Measurements from ENCODE around the gene FAM236C.
"Not testable (repeated sequence)": the region's sequence is repeated elsewhere in the genome, so short reads cannot be mapped to it uniquely, and the experiment has no call there.

Gene FAM236C
- total RNA-seq, result 0 reads per million in 2 donors

- DNase-seq, result not testable (repeated sequence)
Measured at GRCh38 chrX:72912315-72912714, at the start of gene FAM236C. Gene FAM236C, plus strand, starts transcription at chrX:72912615. Its CDS starts 100 bp downstream, at chrX:72912715.

- not testable (repeated sequence) for DNase-seq
Measured at GRCh38 chrX:72882898-72883297, 29.5 kb upstream of the FAM236C start.

GRCh38 chrX:72889740-72890139 is 22.7 kb upstream of the FAM236C start:
- not testable (repeated sequence) for DNase-seq

- not testable (repeated sequence) for DNase-seq
Measured at GRCh38 chrX:72916096-72916495, 3.7 kb downstream of the FAM236C start.

GRCh38 chrX:72932283-72932682 is 19.9 kb downstream of the FAM236C start:
- DNase-seq, result not testable (repeated sequence)

GRCh38 chrX:72936455-72936854 is 24.0 kb downstream of the FAM236C start:
- not testable (repeated sequence) for DNase-seq

GRCh38 chrX:72936882-72937455 is 24.6 kb downstream of the FAM236C start:
- not testable (repeated sequence) for DNase-seq

GRCh38 chrX:72937906-72938305 is 25.5 kb downstream of the FAM236C start, which contains the start of gene FAM236A:
Gene FAM236A, plus strand, starts transcription at chrX:72938206. Its CDS starts 57 bp downstream, at chrX:72938263.
- DNase-seq, result not testable (repeated sequence)

GRCh38 chrX:72942272-72942671 is 29.9 kb downstream of the FAM236C start:
- DNase-seq, result not testable (repeated sequence)

- DNase-seq, result not testable (repeated sequence)
Measured at GRCh38 chrX:72943035-72943818, 30.8 kb downstream of the FAM236C start.

- not testable (repeated sequence) for DNase-seq
Measured at GRCh38 chrX:72943819-72944169, 31.4 kb downstream of the FAM236C start, which contains the start of gene DMRTC1. Gene DMRTC1, minus strand, starts transcription at chrX:72943837. Its CDS starts 68,143 bp downstream, at chrX:72875694.

GRCh38 chrX:72959971-72960370 is 47.6 kb downstream of the FAM236C start:
- DNase-seq, result not testable (repeated sequence)
